Measurements from ENCODE around the gene GRIN3A. TPM values are rescaled to one million over a fixed set of nuclear protein-coding genes. Genes with fewer than 3 reads are reported as not detected.

GRIN3A gene
- total and polyA plus RNA-seq, 2 of the 4 experiments (the other 2 are of a cell fraction): not detected

DNA sequence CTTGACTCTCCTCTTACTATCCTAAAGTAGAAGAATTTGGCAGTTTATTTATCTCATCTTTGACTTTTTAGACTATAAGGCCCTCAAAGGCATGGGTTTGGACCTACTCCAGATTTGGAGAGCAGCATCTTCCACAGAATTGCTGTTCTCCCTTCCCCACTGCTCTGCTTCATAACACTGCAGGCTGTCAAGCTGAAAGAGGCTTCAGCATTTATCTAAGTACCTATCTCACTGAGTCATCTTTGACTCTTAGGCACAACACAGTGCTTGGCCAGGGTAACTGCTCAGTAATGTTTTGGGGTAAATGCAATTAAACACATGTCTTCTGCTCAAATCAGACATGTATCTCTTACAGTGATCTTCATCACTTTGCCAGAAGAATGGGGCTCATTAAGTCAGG is 60.6 kb downstream of the GRIN3A start:
- Histone ChIP-seq H2AK9ac (replicated peaks; ENCODE audit: low read depth, low read length, poor library complexity) (no peak overlapping the region), H3K9me3 (ENCODE audit: control insufficient read depth, insufficient read depth, low read length) (no peaks in the 10 kb centered on the region), H4K91ac (ENCODE audit: insufficient read depth, low read depth, low read length) (no peak overlapping the region), H3K9ac (ENCODE audit: low read depth, low read length) (no peak overlapping the region), H2AFZ (replicated peaks; ENCODE audit: low read length, poor library complexity) (no peak overlapping the region), H3K14ac (replicated peaks; ENCODE audit: low read depth, low read length) (no peak overlapping the region), H2BK120ac (ENCODE audit: low read depth, low read length) (no peak overlapping the region), H3K27me3 (ENCODE audit: control insufficient read depth, insufficient read depth, low read length) (no peaks in the 10 kb centered on the region), H3K4me3 (ENCODE audit: insufficient read depth, low read depth, low read length) (no peak overlapping the region), H3K36me3 (ENCODE audit: control insufficient read depth, insufficient read depth, low read length) (no peaks in the 10 kb centered on the region), H3K56ac (ENCODE audit: extremely low read depth, insufficient read depth, low read length) (no peak overlapping the region), H4K20me1 (ENCODE audit: insufficient read depth, low read length) (no peaks in the 10 kb centered on the region), H4K5ac (ENCODE audit: low read depth, low read length) (no peak overlapping the region), H3K4me2 (ENCODE audit: low read depth, low read length) (no peak overlapping the region), H3K9me1 (ENCODE audit: insufficient read depth, low read length) (no peaks in the 10 kb centered on the region), H3K23ac (ENCODE audit: low read depth, low read length) (no peak overlapping the region), H3K79me1 (ENCODE audit: low read depth in 1 of 2, low read length in 2 of 2) (no peaks in the 10 kb centered on the region), H3K18ac (ENCODE audit: low read depth, low read length) (no peak overlapping the region), H2BK15ac (ENCODE audit: low read depth, low read length) (no peak overlapping the region), H3K4ac (ENCODE audit: low read depth, low read length) (no peak overlapping the region), H2BK5ac (ENCODE audit: low read depth, low read length, poor library complexity, severe bottlenecking) (no peak overlapping the region), H3K27ac (ENCODE audit: insufficient read depth, low read length) (no peak overlapping the region), H4K8ac (ENCODE audit: low read depth in 2 of 2, low read length in 2 of 2) (no peak overlapping the region), H3K4me1 (ENCODE audit: control insufficient read depth, insufficient read depth, low read length) (no peaks in the 10 kb centered on the region), H2BK20ac (ENCODE audit: low read depth, low read length) (no peak overlapping the region), H2AK5ac (ENCODE audit: low read depth, low read length) (no peak overlapping the region)
- ATAC-seq (ENCODE audit: low read depth): no peak
- intact Hi-C loops (cut with micrococcal nuclease) (no loop called here), in situ Hi-C loops (cut with MboI; ENCODE audit: low sequenced_read_pairs) (no loop called here), dilution Hi-C loops (cut with HindIII; ENCODE audit: low sequenced_read_pairs, unreplicated experiment) (no loop called here)
- no TSS peak for BruUV-seq (replicated peaks)
- CTCF ChIA-PET: no interaction called here
- DNase-seq: no peak
- POLR2A ChIA-PET (ENCODE audit: unreplicated experiment): no interaction called here
- no peak for TF ChIP-seq MAFK (IDR thresholded peaks at IDR 0.05; ENCODE audit: low read depth, low read length)
- no peak for TF ChIP-seq RCOR1 (IDR thresholded peaks at IDR 0.05; ENCODE audit: insufficient replicate concordance, low read length)
- TF ChIP-seq SMC3 (IDR thresholded peaks at IDR 0.05; ENCODE audit: low read depth, low read length): no peak
- no peak for TF ChIP-seq MAZ (IDR thresholded peaks at IDR 0.05; ENCODE audit: borderline replicate concordance, low read depth, low read length)
- TF ChIP-seq POLR2A (IDR thresholded peaks at IDR 0.05; ENCODE audit: low read depth, low read length): no peak
- no peak for TF ChIP-seq CEBPB (IDR thresholded peaks at IDR 0.05; ENCODE audit: low read depth, low read length)
- TF ChIP-seq MXI1 (IDR thresholded peaks at IDR 0.05; ENCODE audit: borderline replicate concordance, low read depth, low read length): no peak
- TF ChIP-seq, protein P1, sequence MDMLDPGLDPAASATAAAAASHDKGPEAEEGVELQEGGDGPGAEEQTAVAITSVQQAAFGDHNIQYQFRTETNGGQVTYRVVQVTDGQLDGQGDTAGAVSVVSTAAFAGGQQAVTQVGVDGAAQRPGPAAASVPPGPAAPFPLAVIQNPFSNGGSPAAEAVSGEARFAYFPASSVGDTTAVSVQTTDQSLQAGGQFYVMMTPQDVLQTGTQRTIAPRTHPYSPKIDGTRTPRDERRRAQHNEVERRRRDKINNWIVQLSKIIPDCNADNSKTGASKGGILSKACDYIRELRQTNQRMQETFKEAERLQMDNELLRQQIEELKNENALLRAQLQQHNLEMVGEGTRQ (IDR thresholded peaks at IDR 0.05; ENCODE audit: low read depth, low read length): no peak
